ENCODE measurements around the gene ZDHHC15.
"Not testable (repeated sequence)": the region's sequence is repeated elsewhere in the genome, so short reads cannot be mapped to it uniquely, and the experiment has no call there.

Gene ZDHHC15

GRCh38 chrX:75522565-75523431 is at the start of gene ZDHHC15:
ZDHHC15 (minus strand) TSS chrX:75523037; CDS start chrX:75523024, 13 bp downstream.
- Mint-ChIP-seq H3K27me3 (no peaks in the 10 kb centered on the region), H3K27ac (peak within 1 kb of the TSS; percentile 64), H3K4me3 (peak within 1 kb of the TSS; percentile 76), H3K9me3 (no peaks in the 10 kb centered on the region), H3K36me3 (ENCODE audit: low read depth) (no peaks in the 10 kb centered on the region), H3K4me1 (peaks cover 12% of the 10 kb centered on the region)
- ATAC-seq (peak; percentile 93), DNase-seq (peak; percentile 31)

DNA sequence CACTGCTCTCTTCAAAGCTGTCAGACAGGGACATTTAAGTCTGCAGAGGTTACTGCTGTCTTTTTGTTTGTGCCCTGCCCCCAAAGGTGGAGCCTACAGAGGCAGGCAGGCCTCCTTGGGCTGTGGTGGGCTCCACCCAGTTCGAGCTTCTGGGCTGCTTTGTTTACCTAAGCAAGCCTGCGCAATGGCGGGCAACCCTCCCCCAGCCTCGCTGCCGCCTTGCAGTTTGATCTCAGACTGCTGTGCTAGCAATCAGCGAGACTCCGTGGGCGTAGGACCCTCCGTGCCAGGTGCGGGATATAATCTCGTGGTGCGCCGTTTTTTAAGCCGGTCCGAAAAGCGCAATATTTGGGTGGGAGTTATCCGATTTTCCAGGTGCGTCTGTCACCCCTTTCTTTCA is 37.7 kb upstream of the ZDHHC15 start:
- not testable (repeated sequence) for ATAC-seq; H3K27ac Mint-ChIP-seq; H3K36me3 Mint-ChIP-seq (ENCODE audit: low read depth); DNase-seq; H3K9me3 Mint-ChIP-seq; H3K4me1 Mint-ChIP-seq; H3K4me3 Mint-ChIP-seq; H3K27me3 Mint-ChIP-seq

GRCh38 chrX:75547783-75548182 is 24.9 kb upstream of the ZDHHC15 start:
- no peaks in the 10 kb centered on the region for H3K36me3 Mint-ChIP-seq (ENCODE audit: low read depth)
- H3K4me3 Mint-ChIP-seq, result no peak overlapping the region
- no peaks in the 10 kb centered on the region for H3K9me3 Mint-ChIP-seq
- no peaks in the 10 kb centered on the region for H3K27me3 Mint-ChIP-seq
- no peak overlapping the region for H3K27ac Mint-ChIP-seq
- H3K4me1 Mint-ChIP-seq, result no peaks in the 10 kb centered on the region
- ATAC-seq, result no peak
- DNase-seq, result no peak

GRCh38 chrX:75546724-75547511 is 24.1 kb upstream of the ZDHHC15 start:
- Mint-ChIP-seq H3K36me3 (ENCODE audit: low read depth) (no peaks in the 10 kb centered on the region), H3K27ac (no peak overlapping the region), H3K27me3 (no peaks in the 10 kb centered on the region), H3K4me1 (no peaks in the 10 kb centered on the region), H3K9me3 (no peaks in the 10 kb centered on the region), H3K4me3 (no peak overlapping the region)
- ATAC-seq (no peak), DNase-seq (no peak)

- ATAC-seq (no peak), DNase-seq (no peak)
- H3K4me1 Mint-ChIP-seq, result no peaks in the 10 kb centered on the region
- H3K36me3 Mint-ChIP-seq (ENCODE audit: low read depth), result no peaks in the 10 kb centered on the region
- no peaks in the 10 kb centered on the region for H3K27me3 Mint-ChIP-seq
- H3K27ac Mint-ChIP-seq, result no peak overlapping the region
- H3K9me3 Mint-ChIP-seq, result no peaks in the 10 kb centered on the region
- no peak overlapping the region for H3K4me3 Mint-ChIP-seq
Measured at GRCh38 chrX:75544786-75545185, 21.9 kb upstream of the ZDHHC15 start.

- Mint-ChIP-seq H3K27ac (no peak overlapping the region), H3K4me3 (no peak overlapping the region), H3K4me1 (no peaks in the 10 kb centered on the region), H3K9me3 (peaks cover 6% of the 10 kb centered on the region), H3K27me3 (no peaks in the 10 kb centered on the region), H3K36me3 (ENCODE audit: low read depth) (no peaks in the 10 kb centered on the region)
- no peak for ATAC-seq
- DNase-seq, result no peak
Measured at GRCh38 chrX:75483933-75484332, 38.9 kb downstream of the ZDHHC15 start.

- not testable (repeated sequence) for ATAC-seq; H3K27me3 Mint-ChIP-seq; H3K4me1 Mint-ChIP-seq; H3K27ac Mint-ChIP-seq; H3K4me3 Mint-ChIP-seq; DNase-seq; H3K36me3 Mint-ChIP-seq (ENCODE audit: low read depth)
- H3K9me3 Mint-ChIP-seq, result peaks cover 25% of the 10 kb centered on the region
Measured at GRCh38 chrX:75461780-75462179, 61.1 kb downstream of the ZDHHC15 start.

GRCh38 chrX:75421688-75422230 is 101.1 kb downstream of the ZDHHC15 start:
- Mint-ChIP-seq H3K9me3 (no peaks in the 10 kb centered on the region), H3K36me3 (ENCODE audit: low read depth) (no peaks in the 10 kb centered on the region), H3K4me3 (no peak overlapping the region), H3K4me1 (no peaks in the 10 kb centered on the region), H3K27me3 (no peaks in the 10 kb centered on the region), H3K27ac (no peak overlapping the region)
- DNase-seq (no peak), ATAC-seq (no peak)

- not testable (repeated sequence) for ATAC-seq; H3K27ac Mint-ChIP-seq; DNase-seq; H3K9me3 Mint-ChIP-seq; H3K36me3 Mint-ChIP-seq (ENCODE audit: low read depth); H3K4me3 Mint-ChIP-seq; H3K27me3 Mint-ChIP-seq; H3K4me1 Mint-ChIP-seq
Measured at GRCh38 chrX:75407153-75407552, 115.7 kb downstream of the ZDHHC15 start.

DNA sequence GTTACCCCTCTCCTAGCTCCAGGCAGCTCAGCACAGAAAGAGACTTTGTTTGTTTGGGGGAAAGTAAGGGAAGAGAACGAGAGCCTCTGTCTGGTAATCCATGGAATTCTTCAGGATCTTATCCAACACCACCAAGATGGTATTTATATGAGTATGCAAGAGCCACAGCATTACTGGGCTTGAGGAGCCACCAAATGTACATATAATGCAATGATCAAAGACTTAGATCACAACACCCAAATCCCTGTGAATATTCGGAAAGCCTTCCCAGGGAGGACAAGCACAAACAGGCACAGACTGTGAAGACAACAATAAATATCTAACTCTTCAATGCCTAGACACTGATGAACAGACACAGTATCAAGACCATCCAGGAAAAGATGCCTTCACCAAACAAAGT is 132.4 kb downstream of the ZDHHC15 start:
- no peak for DNase-seq
- Mint-ChIP-seq H3K36me3 (ENCODE audit: low read depth) (peaks cover 3% of the 10 kb centered on the region), H3K27ac (no peak overlapping the region), H3K4me1 (no peaks in the 10 kb centered on the region), H3K9me3 (peaks cover 40% of the 10 kb centered on the region), H3K4me3 (no peak overlapping the region), H3K27me3 (no peaks in the 10 kb centered on the region)
- no peak for ATAC-seq

DNA sequence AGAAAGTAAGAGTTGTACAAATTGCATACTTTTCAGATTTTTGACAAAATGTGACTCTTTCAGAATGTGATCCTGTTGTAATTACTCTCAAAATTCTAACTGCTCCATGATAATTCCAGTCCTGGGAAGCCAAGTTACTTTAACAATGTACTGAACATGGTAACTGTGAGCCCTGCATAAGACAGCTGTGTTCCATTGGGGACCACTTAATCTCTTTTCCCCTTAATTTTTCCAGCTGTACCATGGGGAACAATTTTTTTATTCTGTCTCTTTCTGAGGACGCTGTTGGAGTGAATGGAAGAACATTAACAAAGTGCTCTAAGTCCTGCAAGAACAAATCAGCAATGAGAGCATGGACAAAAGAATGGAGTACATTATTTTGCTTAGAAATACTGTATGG is 153.1 kb downstream of the ZDHHC15 start:
- Mint-ChIP-seq H3K36me3 (ENCODE audit: low read depth) (no peaks in the 10 kb centered on the region), H3K9me3 (no peaks in the 10 kb centered on the region), H3K4me1 (no peaks in the 10 kb centered on the region), H3K27ac (no peak overlapping the region), H3K27me3 (no peaks in the 10 kb centered on the region), H3K4me3 (no peak overlapping the region)
- ATAC-seq (no peak), DNase-seq (no peak)

DNA sequence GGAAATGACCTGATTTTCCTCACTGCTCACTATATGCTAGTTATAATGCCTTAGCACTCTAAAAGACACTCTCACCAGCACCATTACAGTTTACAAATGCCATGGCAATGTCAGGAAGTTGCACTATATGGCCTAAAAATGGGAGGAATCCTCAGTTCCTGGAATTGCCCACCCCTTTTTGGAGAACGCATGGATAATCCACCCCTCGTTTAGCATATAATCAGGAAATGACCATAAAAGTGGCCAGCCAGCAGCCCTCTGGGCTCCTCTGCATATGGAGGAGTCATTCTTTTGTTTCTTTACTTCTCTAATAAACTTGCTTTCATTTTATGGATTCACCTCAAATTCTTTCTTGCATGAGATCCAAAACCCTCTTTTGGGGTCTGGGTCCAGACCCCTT is 156.0 kb downstream of the ZDHHC15 start:
- DNase-seq, result no peak
- no peak for ATAC-seq
- Mint-ChIP-seq H3K4me1 (no peaks in the 10 kb centered on the region), H3K27ac (no peak overlapping the region), H3K36me3 (ENCODE audit: low read depth) (peaks cover 4% of the 10 kb centered on the region), H3K9me3 (peaks cover 7% of the 10 kb centered on the region), H3K27me3 (no peaks in the 10 kb centered on the region), H3K4me3 (no peak overlapping the region)

- no peaks in the 10 kb centered on the region for H3K27me3 Mint-ChIP-seq
- DNase-seq (no peak), ATAC-seq (no peak)
- H3K36me3 Mint-ChIP-seq (ENCODE audit: low read depth), result peaks cover 6% of the 10 kb centered on the region
- no peak overlapping the region for H3K27ac Mint-ChIP-seq
- H3K9me3 Mint-ChIP-seq, result peaks cover 7% of the 10 kb centered on the region
- H3K4me3 Mint-ChIP-seq, result no peak overlapping the region
- no peaks in the 10 kb centered on the region for H3K4me1 Mint-ChIP-seq
Measured at GRCh38 chrX:75365243-75365975, 157.4 kb downstream of the ZDHHC15 start.

DNA sequence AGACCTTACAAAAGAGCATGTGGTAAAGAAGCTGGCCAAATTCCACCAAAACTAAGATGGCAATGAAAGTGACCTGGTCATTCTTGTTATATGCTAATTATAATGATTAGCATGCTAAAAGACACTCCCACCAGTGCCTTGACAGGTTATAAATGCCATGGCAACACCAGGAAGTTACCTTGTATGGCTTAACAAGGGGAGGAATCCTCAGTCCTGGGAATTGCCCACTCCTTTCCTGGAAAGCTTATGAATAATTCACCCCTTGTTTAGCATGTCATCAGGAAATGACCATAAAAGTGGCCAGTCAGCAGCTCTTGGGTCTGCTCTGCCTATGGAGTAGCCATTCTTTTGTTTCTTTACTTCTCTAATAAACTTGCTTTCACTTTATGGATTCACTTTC is 161.0 kb downstream of the ZDHHC15 start:
- Mint-ChIP-seq H3K27ac (no peak overlapping the region), H3K27me3 (no peaks in the 10 kb centered on the region), H3K9me3 (peaks cover 7% of the 10 kb centered on the region), H3K4me3 (no peak overlapping the region), H3K36me3 (ENCODE audit: low read depth) (peaks cover 6% of the 10 kb centered on the region), H3K4me1 (no peaks in the 10 kb centered on the region)
- DNase-seq (no peak), ATAC-seq (no peak)
